ENCODE data around the gene DND1.
"Not testable (repeated sequence)": the region's sequence is repeated elsewhere in the genome, so short reads cannot be mapped to it uniquely, and the experiment has no call there.

DND1 gene

GRCh38 chr5:140631036-140631417 is 42.3 kb downstream of the DND1 start:
- no peak for DNase-seq (ENCODE audit: low read depth in 3 of 3)

DNA sequence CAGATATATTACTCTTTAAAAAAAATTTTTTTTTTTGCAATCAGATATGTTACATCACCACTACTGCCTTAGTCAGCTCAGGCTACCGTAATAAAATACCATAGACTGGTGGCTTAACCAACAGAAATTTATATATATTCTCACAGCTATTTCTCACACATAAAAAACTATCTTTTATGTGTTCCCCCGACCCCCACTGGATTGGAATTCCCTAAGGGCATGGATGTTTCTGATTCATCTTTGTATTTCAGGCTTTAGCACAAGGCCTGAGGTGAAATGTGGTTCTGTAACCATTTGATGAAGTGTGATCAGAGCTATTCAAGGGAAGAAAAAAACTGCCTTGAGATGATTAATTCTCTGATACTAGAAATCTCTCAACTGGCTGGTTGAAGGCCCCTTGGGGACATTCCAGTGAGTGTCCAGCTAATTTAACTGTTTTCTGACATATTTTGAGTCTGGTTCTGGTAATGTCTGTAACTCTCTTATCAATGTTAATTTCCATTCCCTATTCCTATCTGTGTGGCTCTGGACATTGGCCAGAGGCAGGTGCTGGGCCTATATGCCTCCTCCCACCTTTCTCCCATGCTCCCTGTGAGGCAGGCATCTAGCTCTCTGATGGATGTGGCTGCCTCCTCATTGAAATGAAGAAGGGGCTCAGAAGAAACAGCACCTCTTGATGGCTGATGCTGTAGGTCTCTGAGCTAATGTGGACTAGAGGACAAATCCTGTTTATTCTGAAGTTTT is 42.9 kb downstream of the DND1 start:
- DNase-seq (ENCODE audit: low read depth in 3 of 3): no peak

DNA sequence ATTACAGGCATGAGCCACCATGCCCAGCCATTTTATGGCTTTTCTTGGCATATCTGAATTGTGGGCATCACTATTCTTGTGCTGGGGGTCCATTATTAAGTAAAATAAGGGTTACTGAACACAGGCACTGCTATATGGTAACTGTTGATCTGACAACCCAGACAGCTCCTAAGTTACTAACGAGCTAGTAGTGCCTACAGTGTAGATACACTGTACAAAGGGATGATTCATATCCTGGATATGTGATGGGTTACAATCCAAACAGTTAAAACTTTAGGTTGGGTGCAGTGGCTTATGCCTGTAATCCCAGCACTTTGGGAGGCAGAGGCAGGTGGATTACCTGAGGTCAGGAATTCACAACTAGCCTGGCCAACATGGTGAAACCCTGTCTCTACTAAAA is 44.7 kb downstream of the DND1 start:
- DNase-seq (ENCODE audit: low read depth in 3 of 3): no peak

DNA sequence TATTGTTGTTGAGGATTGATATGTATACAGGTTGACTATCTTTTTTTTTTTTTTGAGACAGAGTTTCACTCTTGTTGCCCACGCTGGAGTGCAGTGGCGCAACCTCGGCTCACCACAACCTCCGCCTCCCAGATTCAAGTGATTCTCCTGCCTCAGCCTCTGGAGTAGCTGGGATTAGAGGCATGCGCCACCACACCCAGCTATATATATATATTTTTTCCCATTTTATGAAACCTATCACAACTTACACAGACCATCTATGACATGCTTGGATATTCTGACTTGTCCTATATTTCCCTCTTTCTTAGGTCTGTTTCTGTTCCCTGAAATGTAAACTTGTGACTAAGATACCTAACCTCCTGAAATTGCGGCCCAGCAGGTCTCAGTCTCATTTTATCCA is 45.4 kb downstream of the DND1 start:
- DNase-seq (ENCODE audit: low read depth in 3 of 3): no peak

GRCh38 chr5:140624886-140625285 is 48.5 kb downstream of the DND1 start:
- DNase-seq (ENCODE audit: low read depth in 3 of 3): not testable (repeated sequence)

DNA sequence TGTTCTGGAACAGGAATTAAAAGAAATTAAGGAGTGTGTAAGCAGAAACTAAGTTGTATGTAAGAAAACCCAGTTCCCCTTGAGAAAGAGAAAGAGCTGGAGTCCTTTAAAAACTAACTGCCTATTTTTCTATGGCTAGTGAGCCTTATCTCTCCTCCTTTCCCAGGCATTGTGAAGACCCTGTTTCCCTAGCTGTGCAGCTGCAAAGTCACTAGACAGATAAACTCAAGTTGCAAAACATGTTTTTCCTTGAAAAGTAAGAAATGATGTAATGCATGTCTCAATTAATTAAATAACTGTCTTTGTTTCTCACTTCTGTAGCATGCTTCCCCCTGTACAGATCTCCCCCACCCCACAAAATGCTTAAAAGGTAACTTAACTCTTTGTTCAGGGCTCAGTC is 50.3 kb downstream of the DND1 start:
- DNase-seq (ENCODE audit: low read depth in 3 of 3): not testable (repeated sequence)

GRCh38 chr5:140622301-140622700 is 51.1 kb downstream of the DND1 start:
- no peak for DNase-seq (ENCODE audit: low read depth in 3 of 3)

Data from stimulated activated CD4-positive, alpha-beta T cell treated with anti-CD3 and anti-CD28 coated beads, TNF-alpha, amount 100 ng/mL, for 48 hours (primary cell).